Esophagus (tissue), 2 donors: Measurements from ENCODE around the gene MYCL. TPM values are rescaled to one million over a fixed set of nuclear protein-coding genes. Genes with fewer than 3 reads are reported as not detected.

ENCODE experiments used
- H3K27ac ChIP-seq, 2 donors: one replicate each; pipeline ENCODE4 v1.5.1; 2013; ENCODE audit warnings: low read depth in 2 of 2, mild to moderate bottlenecking in 2 of 2, inconsistent platforms in 1 of 2, low read length in 1 of 2, moderate library complexity in 1 of 2
- H3K27me3 ChIP-seq, 2 donors: one replicate each; pipeline ENCODE4 v1.6.1; 2013; ENCODE audit warnings: low read length in 2 of 2, control low read depth in 1 of 2, mild to moderate bottlenecking in 1 of 2; ENCODE audit not compliant: insufficient read depth in 2 of 2, control insufficient read depth in 1 of 2
- H3K36me3 ChIP-seq, 2 donors: one replicate each; pipeline ENCODE4 v1.6.1; 2013; ENCODE audit warnings: low read length in 1 of 2; ENCODE audit not compliant: control insufficient read depth in 2 of 2, insufficient read depth in 2 of 2
- H3K4me1 ChIP-seq, 2 donors: one replicate each; pipeline ENCODE4 v1.6.1; 2013; ENCODE audit warnings: low read length in 1 of 2; ENCODE audit not compliant: control insufficient read depth in 2 of 2, insufficient read depth in 2 of 2
- H3K4me3 ChIP-seq, 2 donors: one replicate each; pipeline ENCODE4 v1.5.1; 2013; ENCODE audit warnings: low read length in 2 of 2, mild to moderate bottlenecking in 2 of 2, low read depth in 1 of 2, moderate library complexity in 1 of 2
- H3K9me3 ChIP-seq, 2 donors: one replicate each; pipeline ENCODE4 v1.6.1; 2013; ENCODE audit warnings: mild to moderate bottlenecking in 2 of 2, low read depth in 1 of 2, low read length in 1 of 2, moderate library complexity in 1 of 2; ENCODE audit not compliant: control insufficient read depth in 2 of 2, insufficient read depth in 1 of 2
- WGBS, 2 donors: extraction: QIAGEN DNeasy Blood & Tissue Kit; methylation state at CpG; one replicate each; pipeline ENCODE4 v1.1.7; 2013; 5-methylcytosine and 5-hydroxymethylcytosine counted together
- polyA plus RNA-seq, 2 donors: library from polyadenylated mRNA; stranded (reverse); fragments of 200-250 nt; gene quantifications; one replicate each; pipeline ENCODE4 v1.2.3, GENCODE V29; 2013
- donor health status: healthy with polysubstance abuse.
- donor health status: Bipolar disorder and iron deficiency.

The MYCL gene
- polyA plus RNA-seq, 2 donors, result 5.1 to 9.5 TPM

DNA sequence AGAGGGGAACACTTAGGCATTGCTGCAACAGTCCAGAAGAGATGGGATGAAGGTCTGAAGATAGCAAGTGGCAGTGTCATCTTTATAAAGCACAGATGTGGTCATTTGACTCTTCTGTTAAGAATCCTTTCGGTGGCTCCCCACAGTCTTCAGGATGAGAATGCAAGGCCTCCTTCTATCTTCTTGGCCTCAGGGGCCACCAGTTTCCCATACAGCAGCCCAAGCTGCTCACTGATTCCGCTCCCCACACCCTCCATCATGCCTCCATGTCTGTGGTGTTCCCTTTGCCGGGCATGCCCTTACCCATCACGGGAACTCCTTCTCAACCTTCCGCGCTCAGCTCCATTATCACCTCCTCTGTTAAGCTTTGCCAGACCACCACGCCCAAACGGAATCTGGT, 37.1 kb upstream of the MYCL start:
- H3K36me3 ChIP-seq, result no peaks in the 10 kb centered on the region
- no peak overlapping the region for H3K27ac ChIP-seq
- 62% methylated on average over 8 of the region's 8 CpGs for WGBS, 2 donors
- H3K4me1 ChIP-seq, result peaks cover 5 to 11% of the 10 kb centered on the region in 2 donors
- H3K27me3 ChIP-seq, result no peaks in the 10 kb centered on the region
- H3K4me3 ChIP-seq, result no peak overlapping the region
- no peaks in the 10 kb centered on the region for H3K9me3 ChIP-seq

DNA sequence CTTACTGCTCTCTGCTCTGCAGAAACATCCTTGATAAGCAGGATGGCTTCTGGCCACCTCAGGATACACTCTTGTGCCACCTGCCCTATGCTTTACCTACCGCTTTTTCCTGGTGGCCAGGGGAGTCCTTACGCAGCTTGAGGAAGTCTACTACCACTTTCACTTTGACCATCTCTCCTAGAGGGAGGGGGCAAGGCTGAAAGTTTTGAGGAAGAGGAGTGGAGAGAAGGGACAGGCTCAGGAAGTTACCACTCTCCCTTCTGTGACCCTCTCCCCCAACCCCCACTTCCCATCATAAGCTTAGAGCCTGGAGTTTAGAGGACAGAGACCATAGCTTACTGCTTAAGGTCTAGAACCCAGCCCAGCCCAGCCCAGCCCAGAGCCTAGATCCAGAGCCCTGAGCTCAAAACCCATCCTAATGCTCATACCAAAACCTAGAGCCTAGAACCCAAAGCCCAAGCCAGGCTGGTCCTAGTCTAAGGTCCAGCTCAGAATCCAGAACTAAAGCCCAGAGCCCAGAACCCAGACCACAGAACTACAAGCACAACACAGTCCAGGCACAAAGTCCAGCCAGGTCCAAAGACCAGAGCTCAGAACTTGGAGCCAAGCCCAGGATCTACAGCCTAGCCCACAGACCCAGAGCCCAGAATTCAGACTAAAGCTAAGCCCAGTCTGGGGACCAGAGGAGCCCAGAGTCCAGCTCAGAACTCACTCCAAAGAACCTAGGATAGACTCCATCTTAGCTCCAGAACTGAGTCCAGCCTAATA, 35.2 kb upstream of the MYCL start:
- H3K36me3 ChIP-seq, result no peaks in the 10 kb centered on the region
- no peaks in the 10 kb centered on the region for H3K9me3 ChIP-seq
- 85 to 90% methylated on average over 2 of the region's 2 CpGs for WGBS, 2 donors
- no peaks in the 10 kb centered on the region for H3K27me3 ChIP-seq
- H3K27ac ChIP-seq, result no peak overlapping the region
- no peak overlapping the region for H3K4me3 ChIP-seq
- peaks cover 5 to 9% of the 10 kb centered on the region in 2 donors for H3K4me1 ChIP-seq

DNA sequence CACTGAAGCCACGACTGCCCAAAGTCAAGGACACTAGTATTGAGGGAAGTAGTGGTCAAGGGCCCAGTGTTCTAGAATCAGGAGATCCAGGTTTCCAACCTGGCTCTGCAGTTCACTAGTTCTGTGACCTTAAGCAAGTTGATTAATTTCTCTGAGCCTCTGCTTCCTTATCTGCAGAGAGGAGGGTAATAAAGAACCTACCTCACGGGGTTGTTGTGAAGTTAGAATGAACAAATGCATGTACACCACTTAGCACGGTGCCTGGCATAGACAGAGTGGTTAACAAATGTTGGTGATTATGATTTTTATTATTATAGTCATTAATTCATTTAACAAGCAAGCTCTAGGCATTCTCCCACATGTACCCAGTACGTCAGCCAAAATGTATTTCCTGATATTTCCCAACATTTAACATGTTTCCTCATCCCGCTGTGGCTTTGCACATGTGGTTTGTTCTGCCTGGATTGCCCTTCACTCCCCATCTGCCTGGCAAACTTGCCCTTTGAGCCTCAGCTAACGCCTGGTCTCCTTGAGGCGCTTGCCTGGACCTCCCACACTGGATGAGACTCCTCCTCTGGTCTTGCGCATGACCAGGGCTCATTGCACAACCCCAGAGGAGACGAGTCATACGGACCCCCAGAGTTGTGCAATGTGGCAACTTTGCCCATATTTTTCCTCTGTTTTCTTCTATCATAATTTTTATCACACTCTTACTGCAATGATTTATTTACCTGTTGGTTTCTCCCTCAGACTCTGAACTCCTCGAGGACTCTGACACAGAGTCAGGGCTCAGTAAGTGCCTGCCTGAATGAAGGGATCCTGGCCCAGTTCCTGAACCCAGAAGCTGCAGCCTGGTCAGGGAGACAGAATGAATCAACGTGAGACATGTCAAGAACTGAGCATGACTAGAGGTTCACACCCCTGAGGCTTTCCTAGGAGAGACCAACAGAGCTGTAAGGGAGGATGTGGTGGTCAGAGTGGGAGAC, 32.5 kb upstream of the MYCL start:
- no peaks in the 10 kb centered on the region for H3K9me3 ChIP-seq
- no peaks in the 10 kb centered on the region for H3K27me3 ChIP-seq
- peak overlapping the region; percentile 61 to 81 for H3K27ac ChIP-seq
- no peaks in the 10 kb centered on the region for H3K36me3 ChIP-seq
- 30 to 35% methylated on average over 12 of the region's 12 CpGs for WGBS, 2 donors
- no peak overlapping the region for H3K4me3 ChIP-seq
- H3K4me1 ChIP-seq, result peaks cover 0 to 3% of the 10 kb centered on the region in 2 donors

GRCh38 chr1:39928809-39929587, 27.3 kb upstream of the MYCL start:
- no peaks in the 10 kb centered on the region for H3K9me3 ChIP-seq
- no peak overlapping the region for H3K4me3 ChIP-seq
- H3K27ac ChIP-seq, result no peak overlapping the region
- no peaks in the 10 kb centered on the region for H3K27me3 ChIP-seq
- H3K4me1 ChIP-seq, result peaks cover 3 to 15% of the 10 kb centered on the region in 2 donors
- no peaks in the 10 kb centered on the region for H3K36me3 ChIP-seq
- WGBS, 2 donors, result 69 to 72% methylated on average over 7 of the region's 7 CpGs

GRCh38 chr1:39927538-39927937, 25.8 kb upstream of the MYCL start:
- 37 to 69% methylated on average over 3 of the region's 3 CpGs for WGBS, 2 donors

GRCh38 chr1:39926820-39927219, 25.1 kb upstream of the MYCL start:
- no peaks in the 10 kb centered on the region for H3K27me3 ChIP-seq
- no peaks in the 10 kb centered on the region for H3K36me3 ChIP-seq
- peak overlapping the region; percentile 32 to 58 for H3K27ac ChIP-seq
- 38 to 44% methylated on average over 6 of the region's 6 CpGs for WGBS, 2 donors
- H3K4me1 ChIP-seq, result peaks cover 6 to 21% of the 10 kb centered on the region in 2 donors
- no peaks in the 10 kb centered on the region for H3K9me3 ChIP-seq
- no peak overlapping the region for H3K4me3 ChIP-seq

More at GRCh38 chr1:39927538-39927937, 25.8 kb upstream of the MYCL start:
- Histone ChIP-seq H3K4me1 (peaks cover 3 to 15% of the 10 kb centered on the region in 2 donors), H3K9me3 (no peaks in the 10 kb centered on the region), H3K27me3 (no peaks in the 10 kb centered on the region), H3K36me3 (no peaks in the 10 kb centered on the region), H3K4me3 (no peak overlapping the region), H3K27ac (peak overlapping the region; percentile 32 to 58)

- Histone ChIP-seq H3K27ac (peak overlapping the region; percentile 32 to 58), H3K4me1 (peaks cover 6 to 21% of the 10 kb centered on the region in 2 donors), H3K36me3 (no peaks in the 10 kb centered on the region), H3K4me3 (no peak overlapping the region), H3K9me3 (no peaks in the 10 kb centered on the region), H3K27me3 (no peaks in the 10 kb centered on the region)
- WGBS, 2 donors, result 32 to 35% methylated on average over 6 of the region's 6 CpGs
These were observed 24.7 kb upstream of the MYCL start for GRCh38 chr1:39926343-39926793.

DNA sequence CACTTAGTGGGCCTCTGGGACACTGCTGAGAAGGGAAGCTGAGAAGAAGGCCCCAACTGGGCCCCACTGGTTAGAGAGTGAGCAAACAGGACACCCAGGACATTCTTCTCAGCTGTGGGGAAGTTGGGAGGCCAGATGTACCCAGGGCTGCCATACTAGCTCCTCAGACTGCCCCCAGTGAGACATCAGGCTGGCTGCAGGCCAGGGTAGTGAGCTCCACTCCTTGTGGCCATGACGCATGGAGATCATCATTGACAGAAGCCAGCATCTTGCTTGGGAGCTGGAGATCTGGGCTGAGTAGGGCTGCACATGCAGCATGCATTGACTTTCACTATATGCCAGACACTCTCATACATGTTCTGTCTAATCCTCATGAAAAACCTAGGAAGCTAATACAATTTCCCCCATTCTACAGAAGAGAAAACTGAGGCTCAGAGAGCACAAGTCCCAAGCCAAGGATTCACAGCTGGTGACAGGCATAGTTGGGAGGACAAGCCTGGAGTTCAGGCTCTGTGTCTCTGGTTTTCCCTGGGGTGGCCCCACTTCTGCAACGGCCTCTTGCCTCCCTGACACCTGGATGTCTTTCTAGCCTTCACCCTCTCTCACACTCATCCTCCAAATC, 24.1 kb upstream of the MYCL start:
- Histone ChIP-seq H3K4me3 (no peak overlapping the region), H3K4me1 (peaks cover 6 to 21% of the 10 kb centered on the region in 2 donors), H3K27ac (peak overlapping the region in 1 of 2 donors; percentile 17), H3K27me3 (no peaks in the 10 kb centered on the region), H3K36me3 (no peaks in the 10 kb centered on the region), H3K9me3 (no peaks in the 10 kb centered on the region)
- 83% methylated on average over 2 of the region's 2 CpGs for WGBS, 2 donors
